Thyroid gland (tissue), 4 donors: Measurements from ENCODE around the gene RAB11FIP4.

Experiments
- CTCF ChIP-seq, 6 experiments: fragments of 200-600 bp in 3 of 6; fragments of 450-650 bp in 3 of 6; sonication (generic) in 3 of 6; IDR thresholded peaks; one replicate each; pipeline ENCODE4 v1.5.1; 2016 to 2019; ENCODE audit warnings: antibody characterized with exemption in 6 of 6, mild to moderate bottlenecking in 2 of 6, inconsistent platforms in 1 of 6, moderate library complexity in 1 of 6
- POLR2A ChIP-seq, 2 donors: fragments of 450-650 bp; IDR thresholded peaks; one replicate each; pipeline ENCODE4 v1.6.1; 2017; ENCODE audit warnings: antibody characterized with exemption in 2 of 2, mild to moderate bottlenecking in 2 of 2, moderate library complexity in 1 of 2

- TF ChIP-seq CTCF (IDR thresholded peaks at IDR 0.05) (no peak), POLR2A (IDR thresholded peaks at IDR 0.05) (no peak)
These were observed 146.7 kb downstream of the RAB11FIP4 start for GRCh38 chr17:31538080-31538762.
